K562 (cell line): ENCODE measurements around the gene STK17A. TPM values are rescaled to one million over a fixed set of nuclear protein-coding genes. Genes with fewer than 3 reads are reported as not detected.

ENCODE experiments used
- ATAC-seq: fragments of 200-7000 bp; cut with Tn5 transposase; 3 replicates; pipeline ENCODE4 v1.9.1; 2020; ENCODE audit warnings: moderate library complexity
- BruUV-seq: library from RNA; stranded (reverse); fragments of 400-500 nt; replicated peaks from 2 replicates; lab custom pipeline; 2021; lab: Mats Ljungman, UMichigan
- CTCF ChIA-PET: fragments of 300-600 bp; formaldehyde crosslinking; extraction: SDS; loops from one replicate; lab custom pipeline; 2021; ENCODE audit warnings: low intra/inter-chr PET ratio; lab: Yijun Ruan, JAX
- POLR2A ChIA-PET: fragments of 300-600, 350-650 bp; sonication (Branson Sonifier 250); formaldehyde crosslinking; extraction: SDS; loops from one replicate; lab custom pipeline; 2021; ENCODE audit warnings: antibody characterized with exemption, inconsistent platforms; lab: Yijun Ruan, JAX
- DNase-seq, 4 experiments: peaks; one replicate each; pipeline versions ENCODE4 v3.0.0 to v3.0.0-alpha.2; 2011 to 2018; ENCODE audit warnings: low spot score in 3 of 4, mixed read lengths in 3 of 4; ENCODE audit errors: extremely low read depth in 1 of 4
- FAIRE-seq: peaks from 2 replicates; lab custom pipeline; 2011; peaks lifted over from hg19 to GRCh38; lab: Jason Lieb, UNC
- H2AFZ ChIP-seq: 2 replicates; pipeline ENCODE4 v1.6.0; 2011; ENCODE audit warnings: low read depth, low read length, control low read depth, inconsistent platforms
- H3K27ac ChIP-seq: fragments of 200-600 bp; 3 replicates; pipeline ENCODE4 v1.8.0; 2011; ENCODE audit warnings: low read depth, mild to moderate bottlenecking, control low read depth, inconsistent platforms, low read length, moderate library complexity, mixed read lengths; ENCODE audit errors: extremely low read depth
- H3K27me3 ChIP-seq, 2 experiments: fragments of 300-600 bp in 1 of 2; 2 replicates in 1 of 2; 3 replicates in 1 of 2; pipeline versions ENCODE4 v1.6.0 to v1.8.0; 2011; ENCODE audit warnings: inconsistent platforms in 2 of 2, low read length in 2 of 2, mild to moderate bottlenecking in 1 of 2, mixed read lengths in 1 of 2, moderate library complexity in 1 of 2; ENCODE audit not compliant: control insufficient read depth in 2 of 2, insufficient read depth in 2 of 2
- H3K36me3 ChIP-seq: fragments of 300-600 bp; 3 replicates; pipeline ENCODE4 v1.8.0; 2011; ENCODE audit warnings: mild to moderate bottlenecking, low read length, inconsistent platforms; ENCODE audit not compliant: control insufficient read depth, insufficient read depth
- H3K4me1 ChIP-seq, 2 experiments: fragments of 200-600 bp in 1 of 2; replicated peaks in 1 of 2; 2 replicates in 1 of 2; 3 replicates in 1 of 2; pipeline versions ENCODE4 v1.5.1 to v1.8.0; 2011; ENCODE audit warnings: inconsistent platforms in 2 of 2, low read length in 2 of 2, mild to moderate bottlenecking in 1 of 2, mixed read lengths in 1 of 2, moderate library complexity in 1 of 2; ENCODE audit not compliant: control insufficient read depth in 2 of 2, insufficient read depth in 2 of 2
- H3K4me2 ChIP-seq: 2 replicates; pipeline ENCODE4 v1.6.1; 2011; ENCODE audit warnings: low read length, control low read depth, inconsistent platforms, mixed read lengths; ENCODE audit not compliant: insufficient read depth
- H3K4me3 ChIP-seq: fragments of 200-600 bp; sonication (generic), shearing (Covaris generic); 2 replicates; pipeline ENCODE4 v1.5.1; 2016; ENCODE audit warnings: control low read depth, inconsistent platforms
- H3K79me2 ChIP-seq: fragments of 200-600 bp; 3 replicates; pipeline ENCODE4 v1.8.0; 2011; ENCODE audit warnings: low read length, inconsistent platforms; ENCODE audit not compliant: control insufficient read depth, insufficient read depth
- H3K9ac ChIP-seq, 2 experiments: 2 replicates each; pipeline versions ENCODE4 v1.6.0 to v1.6.1; 2011; ENCODE audit warnings: low read depth in 2 of 2, low read length in 2 of 2, control low read depth in 1 of 2, inconsistent platforms in 1 of 2, mild to moderate bottlenecking in 1 of 2, mixed read lengths in 1 of 2; ENCODE audit not compliant: insufficient read depth in 1 of 2
- H3K9me1 ChIP-seq: one replicate; pipeline ENCODE4 v1.6.0; 2011; ENCODE audit warnings: inconsistent platforms, mild to moderate bottlenecking, low read length, moderate library complexity; ENCODE audit not compliant: control insufficient read depth, insufficient read depth
- H3K9me3 ChIP-seq: replicated peaks from 2 replicates; pipeline ENCODE4 v1.5.1; 2011; ENCODE audit warnings: low read depth, low read length, inconsistent platforms; ENCODE audit not compliant: control insufficient read depth, insufficient read depth
- H4K20me1 ChIP-seq: replicated peaks from 2 replicates; pipeline ENCODE4 v1.6.1; 2011; ENCODE audit warnings: low read length, inconsistent platforms, mixed read lengths; ENCODE audit not compliant: control insufficient read depth, insufficient read depth
- CAMTA2 ChIP-seq: fragments of 250-450 bp; sonication (Bioruptor Pico); conservative IDR thresholded peaks from 2 replicates; pipeline ENCODE4 v1.5.1; 2022
- CREM ChIP-seq: IDR thresholded peaks from 2 replicates; pipeline ENCODE4 v1.6.1; 2014; ENCODE audit warnings: antibody characterized with exemption, low read depth
- RBM22 ChIP-seq: fragments of 200-400 bp; formaldehyde crosslinking; IDR thresholded peaks from 2 replicates; pipeline ENCODE4 v1.6.1; 2018; ENCODE audit warnings: low read length, low read depth; ENCODE audit not compliant: poor library complexity, severe bottlenecking
- WGBS: fragments of 100-300 bp; shearing (Covaris generic); methylation state at CpG from one replicate; pipeline ENCODE4 v1.1.6; 2016; ENCODE audit warnings: low coverage, mixed read lengths; ENCODE audit not compliant: insufficient coverage; ENCODE audit errors: missing lambda C conversion rate; 5-methylcytosine and 5-hydroxymethylcytosine counted together
- in situ Hi-C: fragments of 300-500 bp; cut with MboI; formaldehyde crosslinking; loops from 4 replicates; pipeline ENCODE4 v1.15.0; 2018; ENCODE audit warnings: inconsistent platforms, mixed read lengths
- intact Hi-C: fragments of 100-400 bp; cut with micrococcal nuclease; formaldehyde crosslinking; loops from 2 replicates; pipeline ENCODE4 v1.14.2; 2022
- polyA plus RNA-seq, 8 experiments: library from polyadenylated mRNA; depleted of rRNA in 4 of 8; stranded (reverse) in 5 of 8; unstranded in 3 of 8; fragments of >200 nt; fragmentation: Nextera tagmentation in 2 of 8; fragmentation: Illumina TruSeq in 1 of 8; extraction: Ambion mirVana in 2 of 8; extraction: Trizol in 1 of 8; gene quantifications; 2 replicates each; pipeline versions ENCODE4 v1.2.1 to v1.2.3, GENCODE V29; 2011 to 2014; ENCODE audit warnings: inconsistent platforms in 1 of 8, missing spikeins in 1 of 8
- total RNA-seq, 7 experiments: library from RNA; depleted of rRNA in 6 of 7; stranded (reverse); fragments of >200 nt in 6 of 7; fragmentation: Illumina TruSeq in 2 of 7; extraction: Trizol in 2 of 7; gene quantifications; 2 replicates each; pipeline versions ENCODE4 v1.2.1 to v1.2.3, GENCODE V29; 2011 to 2021; ENCODE audit warnings: low replicate concordance in 1 of 7
- TF ChIP-seq, protein P1 (sequence below): fragments of 450-650 bp; IDR thresholded peaks from 2 replicates; pipeline ENCODE4 v1.6.1; 2016; ENCODE audit warnings: borderline replicate concordance

Gene STK17A
- total and polyA plus RNA-seq, 9 of the 15 experiments (the other 6 are each of a cell fraction or from before 2014, with no cell fraction given) = 3.4 to 16.3 (median 13.2) TPM

DNA sequence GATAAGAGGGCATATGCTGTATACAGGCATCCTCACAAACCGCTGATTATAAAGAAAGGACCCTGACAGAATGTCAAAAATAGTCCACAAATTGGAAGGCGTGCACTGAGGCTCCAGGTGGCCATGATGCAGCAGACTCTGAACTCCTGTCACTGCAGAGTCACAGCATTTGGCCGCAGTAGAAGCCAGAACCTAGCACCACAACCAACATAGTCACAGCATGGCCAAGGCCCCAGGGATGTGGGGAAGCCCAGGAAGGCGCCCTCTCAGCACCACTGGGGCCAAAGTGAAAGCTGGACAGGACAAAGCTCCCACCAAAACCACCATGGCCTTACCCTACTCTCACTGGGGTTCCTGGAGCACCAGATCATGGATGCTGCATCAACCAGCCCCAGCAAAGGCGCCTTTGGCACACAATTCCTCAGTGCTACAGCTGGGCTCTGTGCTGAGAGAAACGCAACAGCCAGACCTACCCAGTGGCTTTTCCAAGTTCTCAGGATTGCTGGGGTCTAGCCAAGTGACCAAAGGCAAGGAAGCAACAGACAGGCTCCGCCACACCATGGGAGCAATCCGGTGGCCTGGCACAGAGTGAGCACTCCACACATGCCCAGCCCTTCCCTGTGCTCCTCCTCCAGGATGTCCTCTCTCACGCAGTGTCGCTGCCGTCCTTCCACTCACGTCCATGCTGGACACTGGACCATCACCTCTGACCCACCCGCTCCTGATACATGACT lies 60.2 kb downstream of the STK17A start:
- FAIRE-seq (no peak), DNase-seq (no peak)
- intact Hi-C loops (no loop called here), in situ Hi-C loops (no loop called here)
- Histone ChIP-seq H4K20me1 (no peaks in the 10 kb centered on the region), H3K9me1 (no peaks in the 10 kb centered on the region), H3K79me2 (no peaks in the 10 kb centered on the region), H3K36me3 (peaks cover 84% of the 10 kb centered on the region; the same call in 2 of the 3 replicates), H3K27ac (no peak overlapping the region), H3K27me3 (no peaks in the 10 kb centered on the region), H3K4me2 (no peak overlapping the region), H3K9ac (no peak overlapping the region)
- POLR2A ChIA-PET = interaction anchor here (0.7 to 0.8 kb wide), 2 partner anchors 10 to 11 kb away, joined by 3 to 4 read pairs; no protein-coding TSS in a partner anchor
- CTCF ChIA-PET = no interaction called here
- WGBS = 94% methylated on average over 13 of the region's 13 CpGs
- no peak for TF ChIP-seq CREM
- TF ChIP-seq RBM22 = peak; percentile 28
- no peak for TF ChIP-seq CAMTA2
- TF ChIP-seq, protein P1, sequence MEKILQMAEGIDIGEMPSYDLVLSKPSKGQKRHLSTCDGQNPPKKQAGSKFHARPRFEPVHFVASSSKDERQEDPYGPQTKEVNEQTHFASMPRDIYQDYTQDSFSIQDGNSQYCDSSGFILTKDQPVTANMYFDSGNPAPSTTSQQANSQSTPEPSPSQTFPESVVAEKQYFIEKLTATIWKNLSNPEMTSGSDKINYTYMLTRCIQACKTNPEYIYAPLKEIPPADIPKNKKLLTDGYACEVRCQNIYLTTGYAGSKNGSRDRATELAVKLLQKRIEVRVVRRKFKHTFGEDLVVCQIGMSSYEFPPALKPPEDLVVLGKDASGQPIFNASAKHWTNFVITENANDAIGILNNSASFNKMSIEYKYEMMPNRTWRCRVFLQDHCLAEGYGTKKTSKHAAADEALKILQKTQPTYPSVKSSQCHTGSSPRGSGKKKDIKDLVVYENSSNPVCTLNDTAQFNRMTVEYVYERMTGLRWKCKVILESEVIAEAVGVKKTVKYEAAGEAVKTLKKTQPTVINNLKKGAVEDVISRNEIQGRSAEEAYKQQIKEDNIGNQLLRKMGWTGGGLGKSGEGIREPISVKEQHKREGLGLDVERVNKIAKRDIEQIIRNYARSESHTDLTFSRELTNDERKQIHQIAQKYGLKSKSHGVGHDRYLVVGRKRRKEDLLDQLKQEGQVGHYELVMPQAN = no peak
- TF ChIP-seq, all 486 proteins: peak for 1
- no TSS peak for BruUV-seq
- peak; percentile 36 for ATAC-seq
- Histone ChIP-seq H2AFZ (no peak overlapping the region), H3K4me1 (no peaks in the 10 kb centered on the region), H3K9me3 (no peaks in the 10 kb centered on the region), H3K4me3 (no peak overlapping the region)
